Thyroid gland (tissue), 4 donors: ENCODE data around the gene HACL1. TPM values are rescaled to one million over a fixed set of nuclear protein-coding genes. Genes with fewer than 3 reads are reported as not detected.
A peak's percentile ranks its signal among the peaks of the same experiment; 100 is the strongest.
"Not testable (repeated sequence)": the region's sequence is repeated elsewhere in the genome, so short reads cannot be mapped to it uniquely, and the experiment has no call there.

ENCODE experiments used
- DNase-seq, 2 donors: peaks; one replicate each; pipeline ENCODE4 v3.0.0-alpha.2; 2019
- H3K27ac ChIP-seq, 3 donors: fragments of 200-600 bp; sonication (generic); 1 replicate in 2 of 3; 2 replicates in 1 of 3; pipeline ENCODE4 v1.5.1; 2016 to 2019; ENCODE audit warnings: mild to moderate bottlenecking in 1 of 3, moderate library complexity in 1 of 3
- H3K27me3 ChIP-seq: fragments of 200-600 bp; sonication (generic); one replicate; pipeline ENCODE4 v1.5.1; 2019
- H3K36me3 ChIP-seq, 2 donors: fragments of 200-600 bp; sonication (generic); one replicate each; pipeline ENCODE4 v1.5.1; 2016 to 2019
- H3K4me1 ChIP-seq, 2 donors: fragments of 200-600 bp; sonication (generic); one replicate each; pipeline ENCODE4 v1.5.1; 2017 to 2019
- H3K4me3 ChIP-seq, 3 donors: fragments of 200-600 bp; sonication (generic); replicated peaks in 1 of 3; 1 replicate in 2 of 3; 2 replicates in 1 of 3; pipeline ENCODE4 v1.5.1; 2016; ENCODE audit warnings: mild to moderate bottlenecking in 1 of 3
- H3K9me3 ChIP-seq: fragments of 200-600 bp; sonication (generic); one replicate; pipeline ENCODE4 v1.5.1; 2017
- POLR2A ChIP-seq, 2 donors: fragments of 450-650 bp; IDR thresholded peaks; one replicate each; pipeline ENCODE4 v1.6.1; 2017; ENCODE audit warnings: antibody characterized with exemption in 2 of 2, mild to moderate bottlenecking in 2 of 2, moderate library complexity in 1 of 2
- WGBS, 2 donors: methylation state at CpG; one replicate each; pipeline ENCODE4 v1.1.5; 2017; 5-methylcytosine and 5-hydroxymethylcytosine counted together
- intact Hi-C: fragments of 100-400 bp; cut with DNase I; formaldehyde crosslinking; loops from one replicate; pipeline ENCODE4 v1.15.1; 2023
- total RNA-seq, 4 donors: library from RNA; depleted of rRNA; stranded (reverse); fragments of >200 nt; gene quantifications; one replicate each; pipeline ENCODE4 v1.2.3, GENCODE V29; 2016
- TF ChIP-seq, protein P1 (sequence below), 6 experiments: fragments of 200-600 bp in 3 of 6; fragments of 450-650 bp in 3 of 6; sonication (generic) in 3 of 6; IDR thresholded peaks; one replicate each; pipeline ENCODE4 v1.5.1; 2016 to 2019; ENCODE audit warnings: antibody characterized with exemption in 6 of 6, mild to moderate bottlenecking in 2 of 6, inconsistent platforms in 1 of 6, moderate library complexity in 1 of 6

Gene HACL1
- total RNA-seq, 4 donors from 2014 or later, result 24.2 to 45.0 (median 37.7) TPM

DNA sequence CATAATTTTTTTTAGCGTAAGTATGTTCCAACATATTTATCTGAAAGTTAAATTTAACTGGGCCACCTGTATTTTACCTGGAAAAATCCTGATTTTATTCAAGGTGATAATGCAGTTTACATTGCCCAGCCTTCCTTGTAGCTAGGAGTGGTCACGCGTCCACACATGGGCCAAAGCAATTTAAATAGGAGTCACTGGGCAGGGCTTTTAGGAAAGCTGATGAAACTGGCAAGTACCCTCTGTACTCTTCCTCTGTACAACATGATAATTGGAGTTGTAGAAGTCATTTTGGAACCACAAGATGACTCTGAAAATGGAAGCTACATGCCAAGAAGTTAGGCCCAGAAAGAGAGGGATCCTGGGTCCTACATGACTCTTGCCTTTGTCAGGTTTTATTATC lies 9.6 kb upstream of the HACL1 start:
- WGBS, 2 donors, result 90 to 96% methylated on average over 3 of the region's 3 CpGs
- DNase-seq, result no peak
- Histone ChIP-seq H3K27ac (no peak overlapping the region), H3K4me1 (peaks cover 19 to 30% of the 10 kb centered on the region in 2 donors), H3K27me3 (no peaks in the 10 kb centered on the region), H3K4me3 (no peak overlapping the region), H3K36me3 (no peaks in the 10 kb centered on the region), H3K9me3 (no peaks in the 10 kb centered on the region)
- intact Hi-C loops, result no loop called here
- TF ChIP-seq, protein P1, sequence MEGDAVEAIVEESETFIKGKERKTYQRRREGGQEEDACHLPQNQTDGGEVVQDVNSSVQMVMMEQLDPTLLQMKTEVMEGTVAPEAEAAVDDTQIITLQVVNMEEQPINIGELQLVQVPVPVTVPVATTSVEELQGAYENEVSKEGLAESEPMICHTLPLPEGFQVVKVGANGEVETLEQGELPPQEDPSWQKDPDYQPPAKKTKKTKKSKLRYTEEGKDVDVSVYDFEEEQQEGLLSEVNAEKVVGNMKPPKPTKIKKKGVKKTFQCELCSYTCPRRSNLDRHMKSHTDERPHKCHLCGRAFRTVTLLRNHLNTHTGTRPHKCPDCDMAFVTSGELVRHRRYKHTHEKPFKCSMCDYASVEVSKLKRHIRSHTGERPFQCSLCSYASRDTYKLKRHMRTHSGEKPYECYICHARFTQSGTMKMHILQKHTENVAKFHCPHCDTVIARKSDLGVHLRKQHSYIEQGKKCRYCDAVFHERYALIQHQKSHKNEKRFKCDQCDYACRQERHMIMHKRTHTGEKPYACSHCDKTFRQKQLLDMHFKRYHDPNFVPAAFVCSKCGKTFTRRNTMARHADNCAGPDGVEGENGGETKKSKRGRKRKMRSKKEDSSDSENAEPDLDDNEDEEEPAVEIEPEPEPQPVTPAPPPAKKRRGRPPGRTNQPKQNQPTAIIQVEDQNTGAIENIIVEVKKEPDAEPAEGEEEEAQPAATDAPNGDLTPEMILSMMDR (IDR thresholded peaks at IDR 0.05), result no peak
- no peak for TF ChIP-seq POLR2A (IDR thresholded peaks at IDR 0.05)

DNA sequence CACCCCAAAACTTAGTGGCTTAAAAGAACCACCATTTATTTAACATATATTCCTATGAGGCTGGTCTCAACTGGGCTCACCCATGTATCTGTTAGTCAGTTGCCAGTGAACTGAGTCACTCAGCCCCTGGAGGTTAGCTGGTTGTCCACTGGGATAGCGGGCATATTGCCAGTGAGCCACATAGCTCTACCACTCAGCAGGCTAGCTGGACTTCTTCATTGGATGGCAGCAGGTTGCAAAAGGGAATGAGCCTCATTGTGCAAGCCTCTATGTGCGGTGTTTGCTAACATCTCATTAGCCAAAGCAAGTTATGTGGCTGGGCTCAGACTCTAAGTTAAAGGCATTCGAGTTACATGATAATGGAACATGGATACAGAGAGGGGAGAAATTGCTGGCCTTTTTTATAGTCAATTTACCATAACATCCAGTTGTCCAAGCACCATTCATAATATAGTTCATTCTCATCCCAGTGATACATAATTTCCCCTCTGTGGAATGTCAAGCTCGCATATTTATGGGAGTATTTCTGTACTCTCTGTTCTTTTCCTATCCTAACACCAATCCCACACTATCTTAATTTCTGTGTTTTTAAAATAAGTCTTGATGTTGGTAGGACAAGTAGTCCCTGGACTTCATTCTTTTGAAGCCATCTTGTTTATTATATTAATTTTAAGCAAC lies 8.9 kb upstream of the HACL1 start:
- Histone ChIP-seq H3K4me1 (peaks cover 23 to 31% of the 10 kb centered on the region in 2 donors), H3K27me3 (no peaks in the 10 kb centered on the region), H3K9me3 (no peaks in the 10 kb centered on the region), H3K36me3 (no peaks in the 10 kb centered on the region), H3K27ac (no peak overlapping the region), H3K4me3 (no peak overlapping the region)
- DNase-seq, result peak in 1 of 2 donors; percentile 15
- no peak for TF ChIP-seq POLR2A (IDR thresholded peaks at IDR 0.05)
- TF ChIP-seq, protein P1 (IDR thresholded peaks at IDR 0.05), result no peak
- 88 to 98% methylated on average over 4 of the region's 4 CpGs for WGBS, 2 donors
- intact Hi-C loops, result no loop called here

DNA sequence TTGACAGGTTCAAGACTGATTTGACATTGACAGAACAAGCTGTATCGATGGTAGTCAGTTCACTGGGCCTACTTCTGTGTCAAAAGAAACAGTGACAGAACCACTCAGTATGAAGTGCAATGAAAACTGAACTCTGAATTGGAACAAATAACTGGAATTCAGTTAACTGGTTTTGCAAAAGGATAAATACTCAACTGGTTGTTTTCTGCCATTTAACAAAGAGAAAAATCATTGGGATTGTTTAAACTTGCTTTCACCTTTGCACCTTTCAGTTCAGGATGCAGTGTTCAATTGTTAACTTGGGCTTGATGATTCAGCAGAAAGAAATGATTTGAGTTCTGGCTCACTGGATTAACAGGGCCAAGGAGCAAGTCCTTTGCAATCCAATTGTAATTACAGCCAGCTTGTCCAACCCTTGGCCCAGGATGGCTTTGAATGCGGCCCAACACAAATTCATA lies 5.1 kb upstream of the HACL1 start:
- Histone ChIP-seq H3K36me3 (no peaks in the 10 kb centered on the region), H3K4me1 (peaks cover 21 to 29% of the 10 kb centered on the region in 2 donors), H3K4me3 (no peak overlapping the region), H3K9me3 (no peaks in the 10 kb centered on the region), H3K27me3 (no peaks in the 10 kb centered on the region), H3K27ac (peak overlapping the region; percentile 54 to 85 (median 77))
- TF ChIP-seq, protein P1 (IDR thresholded peaks at IDR 0.05), result no peak
- TF ChIP-seq POLR2A (IDR thresholded peaks at IDR 0.05), result no peak
- 39 to 53% methylated on average over 2 of the region's 2 CpGs for WGBS, 2 donors
- intact Hi-C loops, result no loop called here
- peak; percentile 47 to 57 for DNase-seq

DNA sequence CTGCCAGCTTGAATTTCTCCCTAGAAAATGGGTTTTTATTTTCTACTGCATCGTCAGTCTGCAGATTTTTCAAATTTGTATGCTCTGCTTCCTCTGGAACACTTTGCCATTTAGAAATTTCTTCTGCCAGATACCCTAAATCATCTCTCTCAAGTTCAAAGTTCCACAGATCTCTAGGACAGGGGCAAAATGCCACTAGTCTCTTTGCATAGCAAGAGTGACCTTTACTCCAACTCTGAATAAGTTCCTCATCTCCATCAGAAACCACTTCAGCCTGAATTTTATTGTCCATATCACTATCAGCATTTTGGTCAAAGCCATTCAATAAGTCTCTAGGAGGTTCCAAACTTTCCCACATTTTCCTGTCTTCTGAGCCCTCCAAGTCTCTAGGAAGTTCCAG lies 3.2 kb upstream of the HACL1 start:
- H3K27me3 ChIP-seq, H3K9me3 ChIP-seq, H3K4me3 ChIP-seq, intact Hi-C loops, H3K36me3 ChIP-seq, DNase-seq: not testable (repeated sequence)
- H3K4me1 ChIP-seq, result peaks cover 30 to 39% of the 10 kb centered on the region in 2 donors
- peak overlapping the region in 1 of 3 donors; percentile 7 for H3K27ac ChIP-seq
- 93 to 97% methylated on average over 1 of the region's 1 CpG for WGBS, 2 donors

DNA sequence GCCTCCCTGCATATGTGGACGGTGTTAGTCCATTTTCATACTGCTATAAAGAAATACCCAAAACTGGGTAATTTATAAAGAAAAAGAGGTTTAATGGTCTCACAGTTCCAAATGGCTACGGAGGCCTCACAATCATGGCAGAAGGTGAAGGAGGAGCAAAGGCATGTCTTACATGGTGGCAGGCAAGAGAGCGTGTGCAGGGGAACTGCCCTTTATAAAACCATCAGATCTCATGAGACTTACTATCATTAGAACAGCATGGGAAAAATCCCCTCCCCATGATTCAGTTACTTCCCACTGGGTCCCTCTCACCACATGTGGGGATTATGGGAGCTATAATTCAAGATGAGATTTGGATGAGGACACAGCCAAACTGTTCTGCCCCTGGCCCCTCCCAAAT lies 1.4 kb upstream of the HACL1 start:
- H3K27ac ChIP-seq, DNase-seq, H3K9me3 ChIP-seq, intact Hi-C loops, H3K27me3 ChIP-seq, H3K36me3 ChIP-seq: not testable (repeated sequence)
- WGBS, 2 donors, result 92 to 98% methylated on average over 3 of the region's 3 CpGs
- Histone ChIP-seq H3K4me3 (peak overlapping the region in 1 of 3 donors; percentile 69), H3K4me1 (peaks cover 27 to 34% of the 10 kb centered on the region in 2 donors)

DNA sequence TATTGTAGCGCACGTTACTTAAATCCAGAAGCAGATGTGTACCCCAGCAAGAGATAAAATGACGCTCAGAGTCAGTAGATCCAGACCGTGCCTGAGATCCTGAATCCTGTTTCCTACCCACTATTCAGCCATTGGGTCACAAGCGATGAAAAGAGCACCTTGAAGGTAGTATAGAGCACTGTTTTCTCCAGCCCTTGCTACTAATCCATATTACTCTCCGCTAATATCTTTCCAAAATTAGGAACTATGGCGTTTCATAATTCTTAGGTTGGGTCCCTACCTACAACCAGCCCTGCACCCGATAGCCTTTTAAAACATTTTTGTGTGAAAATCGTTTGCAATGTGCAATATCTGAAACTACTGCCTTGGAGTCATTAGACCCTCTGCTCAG lies 772 bp upstream of the HACL1 start:
- Histone ChIP-seq H3K9me3 (no peaks in the 10 kb centered on the region), H3K27me3 (no peaks in the 10 kb centered on the region), H3K27ac (peak overlapping the region; percentile 80 to 88 (median 85)), H3K36me3 (peaks cover 0 to 7% of the 10 kb centered on the region in 2 donors), H3K4me3 (peak overlapping the region in 2 of 3 donors; percentile 50 to 69), H3K4me1 (peaks cover 20 to 31% of the 10 kb centered on the region in 2 donors)
- intact Hi-C loops, result no loop called here
- TF ChIP-seq POLR2A (IDR thresholded peaks at IDR 0.05), result no peak
- TF ChIP-seq, protein P1 (IDR thresholded peaks at IDR 0.05), result no peak
- no peak for DNase-seq
- WGBS, 2 donors, result 3 to 10% methylated on average over 9 of the region's 9 CpGs
